ENCODE data around the gene PCDHGB3.

Gene PCDHGB3

GRCh38 chr5:141421489-141421855, 51.4 kb downstream of the PCDHGB3 start:
- no peak for DNase-seq

Data from CD4-positive, alpha-beta T cell treated with Interferon gamma for 1 hour (primary cell).